Measurements from ENCODE around the gene PYURF. TPM values are rescaled to one million over a fixed set of nuclear protein-coding genes. Genes with fewer than 3 reads are reported as not detected.
A peak's percentile ranks its signal among the peaks of the same experiment; 100 is the strongest.

Gene PYURF
- total and polyA plus RNA-seq, 9 of the 15 experiments (the other 6 are each of a cell fraction or from before 2014, with no cell fraction given): 22.5 to 199 (median 108) TPM

DNA sequence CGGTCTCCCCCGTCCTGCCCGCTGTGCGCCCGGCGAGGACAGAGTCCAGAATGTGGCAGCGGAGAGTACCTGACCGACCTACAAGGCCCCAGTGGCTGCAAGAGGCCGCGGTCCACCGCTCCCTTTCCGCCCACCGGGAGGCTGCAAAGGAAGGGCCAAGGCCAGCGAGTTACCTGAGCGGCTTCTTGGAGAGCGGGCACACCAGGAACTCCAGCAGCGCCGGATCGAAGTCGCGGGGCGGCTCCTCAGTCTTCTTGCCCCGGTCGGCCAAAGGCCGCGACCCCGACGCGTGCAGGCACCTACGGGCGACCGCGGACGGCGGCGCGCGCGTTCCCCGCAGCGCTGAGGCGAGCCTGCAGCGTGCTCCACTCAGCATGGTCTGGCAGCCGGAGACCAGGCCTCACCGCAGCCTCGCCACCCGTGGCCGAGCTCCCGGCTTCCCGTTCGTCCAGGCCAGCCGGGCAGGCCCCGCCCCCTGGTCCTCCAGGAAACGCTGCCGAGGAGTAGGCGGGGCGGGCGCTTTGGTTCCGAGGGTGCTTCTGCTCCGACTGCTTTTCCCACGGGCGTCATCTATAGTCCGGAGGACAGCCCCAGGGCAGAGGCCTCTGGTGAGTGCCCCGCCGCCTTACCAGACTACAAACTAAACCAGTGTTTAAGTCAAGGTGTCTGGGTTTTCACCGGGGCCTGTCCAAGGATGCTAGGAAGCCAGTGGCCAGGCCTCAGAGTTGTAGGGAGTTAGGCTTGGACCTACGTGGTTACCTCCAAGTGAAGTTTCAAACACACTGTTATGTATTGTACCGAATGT lies at the start of gene PYURF (continued):
- TF ChIP-seq LARP7 (IDR thresholded peaks at IDR 0.05) (no peak), TOE1 (IDR thresholded peaks at IDR 0.05; ENCODE audit: borderline replicate concordance) (peak; percentile 47; the same call in 1 of the 2 replicates), TOE1 (CRISPR knock-in tag; IDR thresholded peaks at IDR 0.05; ENCODE audit: borderline replicate concordance, low read depth) (peak; percentile 82; the same call in 1 of the 2 replicates), PURB (CRISPR knock-in tag; IDR thresholded peaks at IDR 0.05; ENCODE audit: low read depth) (no peak), ZNF766 (CRISPR knock-in tag; conservative IDR thresholded peaks at IDR 0.05) (0 out of 2 replicates have a peak, but pooled peaks have one; percentile 1), ZNF174 (CRISPR knock-in tag; IDR thresholded peaks at IDR 0.05) (no peak), PHF20 (IDR thresholded peaks at IDR 0.05; ENCODE audit: partially characterized antibody) (peak; percentile 88), MYNN (IDR thresholded peaks at IDR 0.05) (peak; percentile 43; the same call in 1 of the 2 replicates), MYNN (CRISPR knock-in tag; IDR thresholded peaks at IDR 0.05) (no peak), FOXK1 (CRISPR knock-in tag; IDR thresholded peaks at IDR 0.05; ENCODE audit: borderline replicate concordance) (0 out of 2 replicates have a peak, but pooled peaks have one; percentile 73), ETS1 (conservative IDR thresholded peaks at IDR 0.05; ENCODE audit: control insufficient read depth, low read depth, low read length) (peak; percentile 45; the same call in 1 of the 2 replicates), ZKSCAN1 (IDR thresholded peaks at IDR 0.05; ENCODE audit: low read depth, low read length) (0 out of 2 replicates have a peak, but pooled peaks have one; percentile 25), KDM4B (IDR thresholded peaks at IDR 0.05; ENCODE audit: borderline replicate concordance in 2 of 2, low read depth in 1 of 2) (peak in 1 of 2 experiments; percentile 60; a peak in 1 of 4 replicates), TCF7 (IDR thresholded peaks at IDR 0.05; ENCODE audit: borderline replicate concordance) (0 out of 2 replicates have a peak, but pooled peaks have one; percentile 51), TCF15 (CRISPR knock-in tag; IDR thresholded peaks at IDR 0.05) (no peak), ZFX (CRISPR knock-in tag; IDR thresholded peaks at IDR 0.05) (peak; percentile 100), GATAD2A (IDR thresholded peaks at IDR 0.05) (0 out of 2 replicates have a peak, but pooled peaks have one; percentile 37), CXXC5 (CRISPR knock-in tag; IDR thresholded peaks at IDR 0.05) (peak; percentile 69)
- TF ChIP-seq, protein P1, sequence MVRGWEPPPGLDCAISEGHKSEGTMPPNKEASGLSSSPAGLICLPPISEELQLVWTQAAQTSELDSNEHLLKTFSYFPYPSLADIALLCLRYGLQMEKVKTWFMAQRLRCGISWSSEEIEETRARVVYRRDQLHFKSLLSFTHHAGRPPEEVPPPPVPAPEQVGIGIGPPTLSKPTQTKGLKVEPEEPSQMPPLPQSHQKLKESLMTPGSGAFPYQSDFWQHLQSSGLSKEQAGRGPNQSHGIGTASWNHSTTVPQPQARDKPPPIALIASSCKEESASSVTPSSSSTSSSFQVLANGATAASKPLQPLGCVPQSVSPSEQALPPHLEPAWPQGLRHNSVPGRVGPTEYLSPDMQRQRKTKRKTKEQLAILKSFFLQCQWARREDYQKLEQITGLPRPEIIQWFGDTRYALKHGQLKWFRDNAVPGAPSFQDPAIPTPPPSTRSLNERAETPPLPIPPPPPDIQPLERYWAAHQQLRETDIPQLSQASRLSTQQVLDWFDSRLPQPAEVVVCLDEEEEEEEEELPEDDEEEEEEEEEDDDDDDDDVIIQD (CRISPR knock-in tag; IDR thresholded peaks at IDR 0.05): 0 out of 2 replicates have a peak, but pooled peaks have one; percentile 68
- TF ChIP-seq, protein P2, sequence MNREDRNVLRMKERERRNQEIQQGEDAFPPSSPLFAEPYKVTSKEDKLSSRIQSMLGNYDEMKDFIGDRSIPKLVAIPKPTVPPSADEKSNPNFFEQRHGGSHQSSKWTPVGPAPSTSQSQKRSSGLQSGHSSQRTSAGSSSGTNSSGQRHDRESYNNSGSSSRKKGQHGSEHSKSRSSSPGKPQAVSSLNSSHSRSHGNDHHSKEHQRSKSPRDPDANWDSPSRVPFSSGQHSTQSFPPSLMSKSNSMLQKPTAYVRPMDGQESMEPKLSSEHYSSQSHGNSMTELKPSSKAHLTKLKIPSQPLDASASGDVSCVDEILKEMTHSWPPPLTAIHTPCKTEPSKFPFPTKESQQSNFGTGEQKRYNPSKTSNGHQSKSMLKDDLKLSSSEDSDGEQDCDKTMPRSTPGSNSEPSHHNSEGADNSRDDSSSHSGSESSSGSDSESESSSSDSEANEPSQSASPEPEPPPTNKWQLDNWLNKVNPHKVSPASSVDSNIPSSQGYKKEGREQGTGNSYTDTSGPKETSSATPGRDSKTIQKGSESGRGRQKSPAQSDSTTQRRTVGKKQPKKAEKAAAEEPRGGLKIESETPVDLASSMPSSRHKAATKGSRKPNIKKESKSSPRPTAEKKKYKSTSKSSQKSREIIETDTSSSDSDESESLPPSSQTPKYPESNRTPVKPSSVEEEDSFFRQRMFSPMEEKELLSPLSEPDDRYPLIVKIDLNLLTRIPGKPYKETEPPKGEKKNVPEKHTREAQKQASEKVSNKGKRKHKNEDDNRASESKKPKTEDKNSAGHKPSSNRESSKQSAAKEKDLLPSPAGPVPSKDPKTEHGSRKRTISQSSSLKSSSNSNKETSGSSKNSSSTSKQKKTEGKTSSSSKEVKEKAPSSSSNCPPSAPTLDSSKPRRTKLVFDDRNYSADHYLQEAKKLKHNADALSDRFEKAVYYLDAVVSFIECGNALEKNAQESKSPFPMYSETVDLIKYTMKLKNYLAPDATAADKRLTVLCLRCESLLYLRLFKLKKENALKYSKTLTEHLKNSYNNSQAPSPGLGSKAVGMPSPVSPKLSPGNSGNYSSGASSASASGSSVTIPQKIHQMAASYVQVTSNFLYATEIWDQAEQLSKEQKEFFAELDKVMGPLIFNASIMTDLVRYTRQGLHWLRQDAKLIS (CRISPR knock-in tag; IDR thresholded peaks at IDR 0.05): peak; percentile 73; the same call in 1 of the 2 replicates

All from K562 (cell line).